K562 (cell line): ENCODE data around the gene CCDC15. TPM values are rescaled to one million over a fixed set of nuclear protein-coding genes. Genes with fewer than 3 reads are reported as not detected.
A peak's percentile ranks its signal among the peaks of the same experiment; 100 is the strongest.

ENCODE experiments used
- AFF1 ChIP-seq, 2 experiments: fragments of 450-650 bp; IDR thresholded peaks; 2 replicates each; pipeline ENCODE4 v1.6.1; 2018; ENCODE audit warnings: mild to moderate bottlenecking in 2 of 2, low read depth in 1 of 2; ENCODE audit not compliant: partially characterized antibody in 2 of 2
- ATF2 ChIP-seq: sonication (generic); formaldehyde crosslinking; IDR thresholded peaks from 2 replicates; pipeline ENCODE4 v1.8.1; 2022; ENCODE audit warnings: missing genetic modification reagents
- BACH1 ChIP-seq: fragments of 200-800 bp; sonication (Bioruptor generic); IDR thresholded peaks from 2 replicates; pipeline ENCODE4 v1.6.1; 2016; ENCODE audit warnings: missing genetic modification characterization, missing compliant biosample characterization
- CEBPZ ChIP-seq: fragments of 150-350 bp; IDR thresholded peaks from 2 replicates; pipeline ENCODE4 v1.6.1; 2014; ENCODE audit warnings: low read depth, mild to moderate bottlenecking, low read length, borderline replicate concordance
- DPF2 ChIP-seq: fragments of 450-650 bp; IDR thresholded peaks from 2 replicates; pipeline ENCODE4 v1.6.1; 2016
- HMG20A ChIP-seq: fragments of 450-650 bp; formaldehyde crosslinking; conservative IDR thresholded peaks from 2 replicates; pipeline ENCODE4 v1.4.0; 2020; ENCODE audit warnings: mild to moderate bottlenecking, mixed read lengths
- MIER1 ChIP-seq: fragments of 450-650 bp; IDR thresholded peaks from 2 replicates; pipeline ENCODE4 v1.6.1; 2016; ENCODE audit warnings: antibody characterized with exemption, mild to moderate bottlenecking, low read depth
- NFXL1 ChIP-seq: fragments of 450-650 bp; formaldehyde crosslinking; IDR thresholded peaks from 2 replicates; pipeline ENCODE4 v1.4.0; 2021; ENCODE audit warnings: mild to moderate bottlenecking
- SMAD1 ChIP-seq: fragments of 150-350 bp; IDR thresholded peaks from 2 replicates; pipeline ENCODE4 v1.6.1; 2014; ENCODE audit warnings: low read length, low read depth; ENCODE audit not compliant: partially characterized antibody
- SNIP1 ChIP-seq: fragments of 450-650 bp; IDR thresholded peaks from 2 replicates; pipeline ENCODE4 v1.7.1; 2017; ENCODE audit warnings: low read depth, mild to moderate bottlenecking
- SUPT5H ChIP-seq: fragments of 450-650 bp; IDR thresholded peaks from 2 replicates; pipeline ENCODE4 v1.6.1; 2016
- TCF15 ChIP-seq: fragments of 250-450 bp; sonication (Bioruptor Pico); IDR thresholded peaks from 2 replicates; pipeline ENCODE4 v1.8.0; 2022; ENCODE audit warnings: moderate library complexity, mild to moderate bottlenecking, inconsistent platforms
- TCF7 ChIP-seq: sonication (generic); IDR thresholded peaks from 2 replicates; pipeline ENCODE4 v1.6.1; 2016; ENCODE audit warnings: antibody characterized with exemption, borderline replicate concordance
- ZNF263 ChIP-seq: sonication (generic); formaldehyde crosslinking; IDR thresholded peaks from 2 replicates; pipeline ENCODE4 v1.8.0; 2022; ENCODE audit warnings: mild to moderate bottlenecking, missing genetic modification reagents, borderline replicate concordance
- ZNF445 ChIP-seq: fragments of 250-450 bp; sonication (Bioruptor Pico); IDR thresholded peaks from 2 replicates; pipeline ENCODE4 v1.4.0; 2020; ENCODE audit warnings: low read depth, mild to moderate bottlenecking, moderate library complexity
- ZNF75A ChIP-seq: fragments of 450-650 bp; formaldehyde crosslinking; IDR thresholded peaks from 2 replicates; pipeline ENCODE4 v1.4.0; 2020; ENCODE audit warnings: mild to moderate bottlenecking
- polyA plus RNA-seq, 8 experiments: library from polyadenylated mRNA; depleted of rRNA in 4 of 8; stranded (reverse) in 5 of 8; unstranded in 3 of 8; fragments of >200 nt; fragmentation: Nextera tagmentation in 2 of 8; fragmentation: Illumina TruSeq in 1 of 8; extraction: Ambion mirVana in 2 of 8; extraction: Trizol in 1 of 8; gene quantifications; 2 replicates each; pipeline versions ENCODE4 v1.2.1 to v1.2.3, GENCODE V29; 2011 to 2014; ENCODE audit warnings: inconsistent platforms in 1 of 8, missing spikeins in 1 of 8
- total RNA-seq, 7 experiments: library from RNA; depleted of rRNA in 6 of 7; stranded (reverse); fragments of >200 nt in 6 of 7; fragmentation: Illumina TruSeq in 2 of 7; extraction: Trizol in 2 of 7; gene quantifications; 2 replicates each; pipeline versions ENCODE4 v1.2.1 to v1.2.3, GENCODE V29; 2011 to 2021; ENCODE audit warnings: low replicate concordance in 1 of 7
- TF ChIP-seq, protein P1 (sequence below): fragments of 250-450 bp; sonication (Bioruptor Pico); IDR thresholded peaks from 2 replicates; pipeline ENCODE4 v1.8.0; 2022; ENCODE audit warnings: inconsistent platforms

The CCDC15 gene
- total and polyA plus RNA-seq, 9 of the 15 experiments (the other 6 are each of a cell fraction or from before 2014, with no cell fraction given), result 1.9 to 9.2 (median 3.9) TPM

GRCh38 chr11:125074511-125075241, 120.7 kb downstream of the CCDC15 start (continued):
- TF ChIP-seq ATF2 (no peak), ZNF445 (no peak), AFF1 (IDR thresholded peaks at IDR 0.05; ENCODE audit: low read depth in 1 of 2, partially characterized antibody in 2 of 2) (no peak), MIER1 (no peak), BACH1 (tag) (no peak), SMAD1 (no peak), SUPT5H (no peak), HMG20A (CRISPR knock-in tag) (no peak), SNIP1 (no peak), ZNF263 (CRISPR knock-in tag) (no peak), DPF2 (peak; percentile 94), CEBPZ (no peak), TCF15 (CRISPR knock-in tag) (no peak), NFXL1 (CRISPR knock-in tag) (no peak), TCF7 (no peak), ZNF75A (CRISPR knock-in tag) (no peak)
- TF ChIP-seq, protein P1, sequence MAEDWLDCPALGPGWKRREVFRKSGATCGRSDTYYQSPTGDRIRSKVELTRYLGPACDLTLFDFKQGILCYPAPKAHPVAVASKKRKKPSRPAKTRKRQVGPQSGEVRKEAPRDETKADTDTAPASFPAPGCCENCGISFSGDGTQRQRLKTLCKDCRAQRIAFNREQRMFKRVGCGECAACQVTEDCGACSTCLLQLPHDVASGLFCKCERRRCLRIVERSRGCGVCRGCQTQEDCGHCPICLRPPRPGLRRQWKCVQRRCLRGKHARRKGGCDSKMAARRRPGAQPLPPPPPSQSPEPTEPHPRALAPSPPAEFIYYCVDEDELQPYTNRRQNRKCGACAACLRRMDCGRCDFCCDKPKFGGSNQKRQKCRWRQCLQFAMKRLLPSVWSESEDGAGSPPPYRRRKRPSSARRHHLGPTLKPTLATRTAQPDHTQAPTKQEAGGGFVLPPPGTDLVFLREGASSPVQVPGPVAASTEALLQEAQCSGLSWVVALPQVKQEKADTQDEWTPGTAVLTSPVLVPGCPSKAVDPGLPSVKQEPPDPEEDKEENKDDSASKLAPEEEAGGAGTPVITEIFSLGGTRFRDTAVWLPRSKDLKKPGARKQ, result no peak
